GM18511 (cell line): Measurements from ENCODE around the gene SCFD1.
"Not testable (repeated sequence)": the region's sequence is repeated elsewhere in the genome, so short reads cannot be mapped to it uniquely, and the experiment has no call there.

Experiments used
- ATAC-seq: cut with Tn5 transposase; IDR thresholded peaks from one replicate; pipeline ENCODE4 v1.9.1; 2021; ENCODE audit warnings: mild to moderate bottlenecking, moderate library complexity; ENCODE audit not compliant: unreplicated experiment

Gene SCFD1

DNA sequence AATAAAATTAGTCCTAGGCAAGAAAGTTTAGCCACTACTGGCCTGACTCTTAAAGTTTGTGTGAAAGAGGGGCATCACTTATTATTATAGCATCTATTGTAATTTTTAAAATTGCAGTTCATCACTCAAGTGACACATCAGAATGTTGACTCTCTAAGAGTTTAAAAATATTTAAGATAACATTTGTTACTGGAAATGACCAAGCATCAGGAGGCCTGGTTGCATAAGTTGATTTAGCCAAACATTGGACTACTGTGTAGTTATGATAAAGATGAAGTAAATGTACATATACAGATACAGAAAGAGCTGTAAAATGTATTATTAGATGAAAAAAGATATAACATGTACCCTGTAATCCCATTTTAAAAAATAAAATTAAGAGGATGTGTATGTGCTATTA, 47.5 kb downstream of the SCFD1 start:
- ATAC-seq = no peak

DNA sequence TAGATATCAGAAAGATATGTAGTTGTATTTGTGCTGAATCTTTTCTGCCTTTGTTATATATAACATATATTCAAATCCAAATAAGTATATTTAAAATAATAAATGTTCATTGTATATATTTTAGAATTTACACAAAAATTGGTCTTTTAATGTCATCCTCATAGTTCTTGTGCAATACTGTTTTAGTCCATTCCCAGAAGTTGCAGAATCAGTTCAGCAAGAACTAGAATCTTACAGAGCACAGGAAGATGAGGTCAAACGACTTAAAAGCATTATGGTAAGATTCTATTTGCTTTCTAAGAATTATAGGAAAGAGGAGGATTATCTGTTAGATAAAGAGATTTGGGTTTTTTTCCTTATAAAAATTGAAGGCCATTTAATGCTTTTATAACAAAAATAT, 51.0 kb downstream of the SCFD1 start:
- ATAC-seq = no peak

DNA sequence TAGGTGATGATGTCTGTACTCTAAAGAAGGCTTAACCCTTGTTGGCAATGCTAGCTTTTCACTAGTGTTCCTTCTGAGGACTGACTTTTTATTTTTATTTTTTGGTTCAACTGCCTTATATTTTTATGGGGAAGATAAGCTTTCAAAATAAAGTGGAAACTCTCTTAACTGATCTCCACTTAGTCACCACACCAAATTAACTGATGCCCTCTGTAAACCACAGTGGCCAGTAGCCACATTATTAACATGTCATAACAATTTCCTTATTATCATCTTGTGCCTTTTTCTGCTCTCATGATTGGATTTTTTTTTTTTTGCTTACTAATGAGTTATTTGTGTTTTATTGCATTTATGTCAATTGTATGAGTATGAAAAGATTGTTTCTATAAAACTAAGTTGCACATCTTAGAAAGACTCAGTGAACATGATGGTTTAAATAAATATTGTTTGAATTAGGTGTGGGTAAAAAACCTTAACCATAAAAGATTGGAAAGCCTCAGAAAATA, 56.9 kb downstream of the SCFD1 start:
- ATAC-seq = no peak

DNA sequence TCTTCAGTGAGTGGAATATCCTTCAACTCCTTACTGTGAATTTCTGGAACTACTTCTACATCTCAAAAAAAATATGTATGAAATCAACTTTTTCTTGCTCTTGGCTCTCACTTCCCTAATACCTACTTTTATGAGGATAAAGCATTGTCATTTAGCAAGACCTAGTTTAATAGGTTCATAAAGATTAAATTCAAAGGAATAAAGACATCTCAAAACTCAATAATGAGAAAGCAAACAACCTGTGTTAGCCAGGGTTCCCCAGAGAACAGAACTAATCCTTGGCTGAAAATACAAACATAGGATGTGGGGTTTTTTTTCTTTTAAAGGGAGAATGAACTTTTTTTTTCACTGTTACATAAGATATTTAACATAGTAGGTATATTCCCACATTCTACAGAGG, 57.9 kb downstream of the SCFD1 start:
- ATAC-seq = no peak

DNA sequence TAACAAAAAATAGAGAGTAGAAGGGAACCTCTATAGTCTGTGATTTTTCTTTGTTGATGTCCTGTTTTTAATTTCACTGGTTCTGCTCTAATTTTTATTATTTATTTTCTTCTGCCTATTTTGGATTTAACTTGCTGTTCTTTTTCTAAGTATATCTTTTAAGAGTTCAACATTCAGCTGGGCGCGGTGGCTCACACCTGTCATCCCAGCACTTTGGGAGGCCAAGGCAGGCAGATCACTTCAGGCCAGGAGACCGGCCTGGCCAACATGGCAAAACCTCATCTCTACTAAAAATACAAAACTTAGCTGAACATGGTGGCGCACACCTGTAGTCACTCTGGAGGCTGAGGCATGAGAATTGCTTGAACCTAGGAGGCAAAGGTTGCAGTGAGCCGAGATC, 58.7 kb downstream of the SCFD1 start:
- ATAC-seq = not testable (repeated sequence)

DNA sequence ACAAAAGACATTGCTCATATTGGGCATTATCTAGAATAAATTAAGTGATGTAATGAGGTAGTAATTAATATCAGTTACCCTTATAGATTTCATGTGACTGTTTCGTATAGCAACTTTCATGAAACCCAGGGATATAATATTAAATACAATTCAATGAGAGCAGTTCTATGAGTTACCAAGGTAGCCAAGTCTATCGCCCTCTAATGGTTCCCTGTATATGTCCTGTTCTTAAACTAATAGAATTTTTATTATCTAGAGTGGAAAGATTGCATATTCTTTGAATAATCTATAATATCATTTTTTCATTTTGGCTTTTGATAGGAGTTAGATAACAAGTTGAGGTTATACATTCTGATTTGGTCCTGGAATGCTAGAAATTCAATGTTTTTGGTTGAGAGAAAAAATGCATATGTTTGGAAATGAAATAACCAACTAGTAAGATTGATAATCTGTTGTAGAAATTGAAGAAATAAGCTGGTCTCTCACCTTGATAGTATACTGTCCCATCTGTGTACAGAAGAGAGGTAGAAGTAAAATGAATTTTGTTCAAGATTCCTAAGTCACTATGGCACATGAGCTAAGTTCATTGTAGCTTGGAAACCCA, 59.7 kb downstream of the SCFD1 start:
- no peak for ATAC-seq

DNA sequence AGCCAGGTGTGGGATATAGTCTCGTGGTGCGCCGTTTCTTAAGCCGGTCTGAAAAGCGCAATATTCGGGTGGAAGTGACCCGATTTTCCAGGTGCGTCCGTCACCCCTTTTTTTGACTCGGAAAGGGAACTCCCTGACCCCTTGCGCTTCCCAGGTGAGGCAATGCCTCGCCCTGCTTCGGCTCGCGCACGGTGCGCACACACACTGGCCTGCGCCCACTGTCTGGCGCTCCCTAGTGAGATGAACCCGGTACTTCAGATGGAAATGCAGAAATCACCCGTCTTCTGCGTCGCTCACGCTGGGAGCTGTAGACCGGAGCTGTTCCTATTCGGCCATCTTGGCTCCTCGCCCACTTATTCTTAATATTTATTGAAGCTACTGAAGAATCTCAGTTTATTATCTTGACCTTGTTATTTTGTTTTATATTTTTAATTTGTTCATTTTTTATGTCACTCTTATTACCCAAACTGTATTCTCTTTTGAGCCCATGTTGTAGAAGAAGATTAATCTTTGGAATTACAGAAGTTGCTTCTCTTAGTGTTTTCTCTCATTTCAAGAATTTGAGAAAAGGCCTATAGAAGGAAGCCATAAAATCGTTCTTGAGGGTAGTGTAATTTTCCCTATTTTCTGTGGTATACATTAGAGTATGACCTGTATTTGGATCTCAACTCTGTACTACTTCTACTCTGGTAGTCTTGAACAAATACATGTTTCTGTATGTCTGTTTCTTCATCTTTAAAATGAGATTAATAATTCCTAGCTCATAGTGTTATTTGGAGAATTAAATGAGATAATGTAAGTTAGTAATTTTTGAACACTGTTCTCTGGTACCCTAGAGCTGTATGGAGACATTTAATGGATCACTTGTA, 68.6 kb downstream of the SCFD1 start:
- ATAC-seq = not testable (repeated sequence)

DNA sequence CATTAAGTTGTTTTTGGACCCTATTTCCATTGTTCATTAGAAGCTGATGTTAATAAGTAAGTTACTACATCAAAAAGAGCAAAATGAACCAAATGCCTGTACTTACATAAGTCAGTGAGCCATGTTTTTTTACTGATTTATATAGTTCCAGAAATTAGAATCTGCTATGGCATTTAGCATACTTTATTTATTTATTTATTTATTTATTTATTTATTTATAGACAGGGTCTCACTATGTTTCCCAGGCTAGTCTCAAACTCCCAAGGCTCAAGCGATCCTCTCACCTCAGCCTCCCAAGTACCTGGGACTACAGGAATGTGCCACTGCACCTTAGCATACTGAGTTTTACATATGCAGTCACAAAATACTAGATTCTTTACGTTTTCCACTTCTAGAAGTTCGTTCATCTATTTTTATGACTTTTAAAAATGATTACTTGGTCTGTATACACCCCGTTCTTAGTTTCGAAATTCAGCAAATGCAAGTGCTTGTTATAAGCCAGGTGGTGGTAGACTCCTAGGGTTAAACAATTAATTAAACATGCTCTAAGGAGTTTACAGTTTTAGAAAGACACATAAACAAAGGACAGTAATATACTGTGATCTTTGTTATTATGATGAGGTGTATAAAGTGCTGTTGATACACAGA, 69.8 kb downstream of the SCFD1 start:
- ATAC-seq = no peak

DNA sequence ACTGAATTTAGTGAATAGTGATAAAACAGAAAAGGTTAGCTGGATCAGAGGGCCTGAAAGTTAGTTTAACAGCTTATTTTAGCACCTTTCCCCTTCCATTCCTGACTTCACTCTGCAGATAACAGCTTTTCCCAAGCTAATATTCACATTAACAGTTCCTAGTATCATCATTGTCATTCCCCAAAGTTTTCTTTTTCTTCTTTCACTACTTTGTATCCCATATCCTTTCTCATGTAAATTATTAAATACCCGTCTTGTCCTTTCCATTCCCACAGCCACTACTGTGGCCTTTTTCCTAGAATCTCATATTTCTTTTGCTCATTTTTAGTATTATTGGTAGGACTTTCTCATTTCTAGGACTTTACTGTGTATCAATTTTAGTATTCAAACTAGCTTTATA, 70.5 kb downstream of the SCFD1 start:
- ATAC-seq = no peak

DNA sequence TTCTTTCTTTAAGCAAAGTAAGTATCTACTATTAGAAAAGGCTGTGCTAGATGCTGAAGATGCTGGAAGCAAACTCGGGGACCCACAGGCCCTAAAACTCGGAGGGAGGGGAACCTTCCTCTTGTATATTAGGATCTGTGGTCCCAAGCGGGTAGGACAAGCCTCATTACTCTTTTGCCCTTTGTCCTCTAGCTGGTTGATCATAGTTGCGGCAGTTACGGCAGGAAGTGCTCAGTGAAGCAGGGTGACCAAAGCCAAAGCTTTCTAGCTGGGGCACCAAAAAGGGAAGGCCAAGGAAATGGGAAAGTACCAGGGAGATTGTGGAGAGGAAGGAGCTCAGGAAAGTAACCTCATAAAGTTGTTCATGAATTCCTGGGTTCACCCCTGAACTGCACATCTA, 76.3 kb downstream of the SCFD1 start:
- no peak for ATAC-seq

DNA sequence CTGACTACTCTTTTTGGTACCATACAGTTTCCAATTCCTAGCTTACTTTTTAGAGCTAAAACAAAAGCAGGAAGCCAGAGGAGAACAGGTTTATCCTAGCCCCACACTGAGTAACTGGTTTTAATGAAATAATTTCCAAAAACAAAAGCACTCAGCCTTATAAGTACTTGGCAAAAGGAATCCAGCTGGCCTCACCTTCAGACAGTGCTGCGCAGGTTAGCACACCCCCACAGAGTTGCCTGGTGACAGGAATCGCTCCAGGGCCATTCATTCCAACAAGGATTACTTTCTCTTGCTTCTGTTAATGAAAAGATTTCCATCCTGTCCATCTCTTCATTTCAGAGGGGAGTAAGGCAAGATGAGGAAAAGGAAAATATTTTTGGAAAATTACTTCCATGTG, 84.6 kb downstream of the SCFD1 start:
- no peak for ATAC-seq

DNA sequence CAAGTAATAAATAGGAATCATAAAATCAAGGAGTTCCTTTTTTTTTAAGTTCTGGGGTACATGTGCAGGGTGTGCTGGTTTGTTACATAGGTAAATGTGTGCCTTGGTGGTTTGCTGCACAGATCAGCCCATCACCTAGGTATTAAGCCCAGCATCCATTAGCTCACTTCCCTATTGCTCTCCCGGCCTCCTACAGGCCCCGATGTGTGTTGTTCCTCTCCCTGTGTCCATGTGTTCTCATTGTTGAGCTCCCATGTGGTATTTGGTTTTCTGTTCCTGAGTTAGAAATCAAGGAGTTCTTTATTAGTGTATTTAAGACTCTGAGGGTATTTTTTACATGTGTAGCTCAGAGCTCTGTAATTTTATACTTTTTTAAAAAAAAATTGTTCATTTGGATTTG, 86.0 kb downstream of the SCFD1 start:
- no peak for ATAC-seq

DNA sequence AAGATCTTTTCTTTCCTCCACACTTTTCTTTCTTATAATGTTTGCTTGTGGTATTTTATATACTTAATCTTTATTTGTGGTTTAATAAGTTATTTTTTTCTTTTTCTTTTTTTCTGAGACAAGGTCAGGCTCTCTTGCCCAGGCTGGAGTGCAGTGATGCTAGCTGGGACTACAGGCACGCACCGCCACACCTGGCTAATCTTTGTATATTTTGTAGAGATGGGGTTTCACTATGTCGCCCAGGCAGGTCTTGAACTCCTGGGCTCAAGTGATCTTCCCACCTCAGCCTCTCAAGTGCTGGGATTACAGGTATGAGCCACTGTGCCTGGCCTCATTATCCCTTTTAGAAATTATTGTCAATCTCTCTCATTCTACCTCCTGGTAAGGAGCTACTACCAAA, 87.1 kb downstream of the SCFD1 start:
- ATAC-seq = no peak

DNA sequence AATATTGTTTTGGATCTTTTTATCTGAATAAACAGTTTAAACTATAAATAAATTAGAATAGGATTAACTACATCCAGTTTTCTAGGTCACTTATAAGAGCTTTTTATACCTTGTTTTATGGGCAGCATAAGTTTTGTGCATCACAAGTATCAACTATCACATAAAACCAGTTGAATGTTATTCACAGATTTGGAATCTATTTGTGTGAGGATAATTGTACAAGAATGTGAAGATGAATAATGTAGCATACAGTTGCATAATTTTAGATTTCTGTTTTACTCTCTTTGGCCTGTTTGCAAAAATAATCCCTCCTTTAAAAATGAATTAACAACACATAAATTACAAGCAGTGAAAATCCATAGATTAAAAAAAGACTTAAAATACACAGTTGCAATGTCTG, 88.8 kb downstream of the SCFD1 start:
- no peak for ATAC-seq

DNA sequence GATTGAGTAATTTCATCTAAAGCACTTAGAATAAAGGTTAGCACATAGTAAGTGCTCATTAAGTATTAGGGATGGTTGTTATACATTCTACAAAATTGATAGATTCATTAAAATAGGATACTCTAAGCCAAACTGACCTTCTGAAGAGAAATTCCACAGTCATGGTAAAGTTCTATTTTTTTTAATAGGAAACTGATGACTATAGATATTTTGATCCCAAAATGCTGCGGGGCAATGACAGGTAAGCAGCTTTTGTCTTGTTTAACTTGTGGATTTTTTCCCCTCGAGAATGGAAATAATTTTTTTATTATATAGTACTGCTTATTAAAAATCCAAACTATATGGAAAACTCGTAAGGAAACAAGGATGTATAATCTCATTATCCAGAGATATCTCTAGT, 97.0 kb downstream of the SCFD1 start:
- ATAC-seq = no peak

DNA sequence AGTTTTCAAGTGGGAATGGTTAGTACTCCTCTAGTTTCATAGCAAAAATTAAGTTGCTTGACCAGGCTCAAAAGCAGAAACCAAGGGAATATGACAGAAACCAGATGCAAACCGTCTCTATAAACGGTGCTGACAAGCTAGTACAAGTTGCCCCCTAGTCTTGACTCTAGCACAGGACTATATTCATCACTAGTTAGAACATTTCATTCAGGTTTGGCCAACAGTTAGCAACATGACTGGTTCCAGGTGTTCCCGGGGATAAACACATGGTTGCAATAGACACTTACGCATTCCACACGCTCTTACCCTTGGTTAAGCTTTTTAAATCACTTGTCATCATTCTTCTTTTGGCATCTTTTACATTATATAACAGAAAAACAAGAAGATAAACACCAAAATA, 103.6 kb downstream of the SCFD1 start:
- no peak for ATAC-seq

DNA sequence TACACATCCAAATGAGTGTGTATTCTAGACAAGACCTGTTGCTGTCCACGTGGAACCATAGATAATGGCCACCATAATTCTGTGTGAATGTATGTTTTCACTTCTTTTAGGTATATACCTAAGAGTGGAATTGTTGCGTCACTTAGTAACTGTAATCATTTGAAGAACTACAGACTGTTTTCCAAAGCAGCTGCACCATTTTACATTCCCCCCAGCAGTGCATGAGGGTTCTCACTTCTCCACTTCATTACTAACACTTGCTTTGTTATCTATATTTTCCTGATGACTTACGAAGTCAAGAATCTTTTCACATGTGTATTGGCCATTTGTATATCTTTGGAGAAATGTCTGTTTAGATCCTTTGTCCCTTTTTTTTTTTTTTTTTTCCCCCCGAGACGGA, 106.4 kb downstream of the SCFD1 start:
- no peak for ATAC-seq

DNA sequence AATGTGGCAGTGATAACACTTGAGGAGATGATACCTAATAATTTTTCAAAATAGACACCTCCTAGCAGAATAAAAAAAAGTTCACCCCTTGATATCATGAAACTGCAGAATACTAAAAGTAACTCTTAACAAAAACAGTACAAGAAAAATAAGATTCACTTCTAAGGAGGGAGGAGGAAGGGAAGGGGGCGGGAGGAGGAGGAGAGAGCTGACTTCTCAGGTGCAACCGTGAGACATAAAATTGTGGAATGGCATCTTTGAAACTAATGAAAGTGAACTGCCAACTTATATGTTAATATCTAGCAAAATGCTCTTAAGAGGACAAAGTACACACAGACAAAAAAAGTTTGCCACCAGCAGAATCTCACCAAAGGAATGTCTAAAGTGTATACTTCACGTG, 115.8 kb downstream of the SCFD1 start:
- ATAC-seq = no peak

DNA sequence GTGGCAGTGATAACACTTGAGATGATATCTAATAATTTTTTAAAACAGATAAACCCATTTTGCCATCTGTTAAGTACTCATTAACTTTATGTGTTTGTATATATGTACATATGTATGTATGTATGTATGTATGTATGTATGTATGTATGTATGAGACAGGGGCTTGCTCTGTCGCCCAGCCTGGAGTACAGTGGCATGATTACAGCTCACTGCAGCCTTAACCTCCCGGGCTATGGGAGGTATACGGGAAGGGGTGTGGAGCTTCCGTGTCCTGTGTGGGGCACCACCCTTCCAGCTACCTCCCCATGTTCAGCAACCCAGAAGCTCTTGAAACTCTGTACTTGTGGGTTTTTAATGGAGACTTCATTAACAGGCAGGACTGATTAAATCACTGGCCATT, 116.9 kb downstream of the SCFD1 start:
- ATAC-seq = no peak

DNA sequence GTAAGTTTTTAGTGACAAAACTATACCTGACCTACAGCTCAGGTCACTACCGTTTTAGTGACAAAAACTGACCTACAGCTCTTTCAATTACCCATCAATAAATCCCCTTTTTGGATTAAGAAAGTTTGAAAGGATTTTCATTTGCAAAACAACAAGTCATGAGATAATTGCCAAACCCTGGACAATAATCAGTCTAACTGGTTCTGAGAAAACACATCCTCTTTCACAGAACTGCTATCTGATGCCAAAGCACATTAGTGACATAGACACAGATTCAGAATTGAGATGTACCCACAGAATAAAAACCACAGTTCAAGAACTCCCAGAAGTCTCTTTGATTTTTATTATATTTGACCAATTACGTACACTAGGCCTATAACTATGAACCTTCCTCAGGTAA, 126.2 kb downstream of the SCFD1 start:
- no peak for ATAC-seq

DNA sequence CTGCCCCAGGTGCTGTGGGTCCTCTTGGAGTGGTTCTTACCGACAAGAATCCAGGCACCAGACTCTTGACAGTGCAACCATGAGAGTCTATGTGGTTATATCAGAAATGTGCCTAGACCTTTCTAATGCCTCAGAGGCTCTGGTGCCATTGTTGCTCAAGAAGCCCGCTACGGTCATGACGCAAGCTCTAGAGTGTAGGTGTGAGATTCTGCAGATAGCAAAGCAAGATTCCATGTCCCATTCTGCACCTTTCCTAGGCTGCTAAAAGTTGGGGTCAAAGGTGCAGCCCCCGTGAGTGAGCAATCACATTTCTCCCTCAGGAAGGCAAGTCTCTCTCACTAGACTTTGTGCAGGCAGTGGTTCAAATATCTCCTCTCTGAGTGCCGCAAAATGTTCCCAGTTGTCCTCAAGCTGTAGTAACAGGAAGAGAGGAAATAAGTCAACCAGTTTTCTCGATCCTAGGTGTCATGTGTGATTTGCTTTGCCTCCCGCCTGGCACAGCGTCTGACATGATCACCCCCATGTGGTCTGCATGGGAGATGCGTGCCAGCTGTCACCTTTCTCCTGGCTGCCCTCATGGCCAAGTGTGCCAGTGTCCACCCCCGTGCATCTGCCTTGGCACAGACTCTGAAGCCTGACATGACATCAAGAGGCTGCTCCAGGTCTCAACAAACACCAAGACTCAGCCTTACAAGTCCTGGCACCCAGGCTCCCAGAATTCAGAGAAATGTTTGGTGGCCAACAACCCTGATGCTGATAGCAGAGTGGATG, 129.7 kb downstream of the SCFD1 start:
- no peak for ATAC-seq
